ENCODE measurements around the gene KCNB1.

Gene KCNB1

DNA sequence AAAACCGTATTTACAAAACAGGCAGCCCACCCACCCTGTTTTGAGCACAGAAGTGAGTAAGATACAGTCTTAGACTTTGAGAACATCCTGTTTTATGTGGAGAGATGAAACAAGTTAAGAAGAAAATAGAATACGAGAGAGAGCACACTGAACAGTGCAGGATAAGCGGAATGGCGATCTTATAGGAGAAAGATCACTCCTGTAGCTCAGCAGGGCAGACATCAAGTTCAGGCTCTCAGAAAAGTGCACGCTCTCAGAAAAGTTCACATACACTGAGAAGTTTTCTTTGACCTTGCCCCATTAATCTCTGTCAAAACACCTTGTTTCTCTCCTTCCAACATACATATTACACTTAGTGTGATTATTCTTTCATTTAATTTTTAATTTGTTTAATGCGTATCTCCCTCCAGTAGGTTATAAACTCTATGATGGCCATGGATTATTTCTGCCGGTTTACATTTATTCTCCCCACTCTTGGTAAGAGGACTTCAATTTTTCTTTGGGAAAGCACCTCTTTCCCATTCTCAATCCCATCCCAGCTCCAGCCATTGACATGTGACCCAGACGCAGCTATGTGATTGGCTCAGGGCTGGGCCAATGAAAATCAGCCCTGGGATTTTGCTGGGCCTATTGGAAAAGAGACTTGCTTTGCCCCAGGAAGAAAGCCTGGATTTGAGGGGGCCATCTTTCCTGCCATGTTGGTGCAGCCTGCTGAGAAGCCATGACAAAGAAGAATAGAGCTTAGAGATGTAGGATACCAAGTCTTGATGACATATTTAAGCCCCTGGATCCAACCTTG lies 16.2 kb downstream of the KCNB1 start:
- no peak for DNase-seq

DNA sequence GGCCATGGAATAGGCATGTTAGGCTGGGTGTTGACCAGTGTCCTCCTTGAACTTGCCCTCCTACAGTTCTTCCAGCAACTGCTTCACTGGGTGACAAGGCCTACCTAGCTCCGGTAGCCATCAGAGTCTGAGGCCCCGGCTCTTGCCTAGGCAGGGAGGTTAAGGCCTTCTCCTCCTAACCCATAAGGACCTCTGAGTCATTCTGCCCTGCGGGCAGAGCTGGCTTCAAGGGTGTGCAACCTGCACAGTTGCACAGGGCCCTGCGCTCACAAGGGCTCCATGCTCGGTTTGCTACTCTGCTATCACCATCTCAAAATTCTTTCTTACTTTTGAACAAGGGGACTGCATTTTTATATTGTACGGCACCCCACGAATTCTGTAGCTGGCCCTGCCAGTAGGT lies 17.9 kb downstream of the KCNB1 start:
- no peak for DNase-seq

DNA sequence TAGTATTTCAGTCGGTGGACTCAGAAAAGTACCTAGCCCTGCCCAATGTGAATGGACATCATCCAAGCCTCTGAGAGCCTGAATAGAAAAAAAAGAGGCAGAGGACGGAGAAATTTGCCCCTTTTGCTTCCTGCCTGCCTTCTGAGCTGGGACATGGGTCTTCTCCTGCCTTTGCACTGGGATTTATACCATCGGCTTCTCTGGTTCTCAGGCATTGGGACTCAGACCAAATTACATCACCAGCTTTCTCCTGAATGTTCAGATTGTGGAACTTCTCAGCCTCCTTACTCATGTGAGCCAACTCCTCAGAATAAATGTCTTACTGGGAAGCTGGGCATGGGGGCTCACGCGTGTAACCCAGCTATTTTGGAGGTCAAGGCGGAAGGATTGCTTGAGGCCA lies 19.8 kb downstream of the KCNB1 start:
- no peak for DNase-seq

DNA sequence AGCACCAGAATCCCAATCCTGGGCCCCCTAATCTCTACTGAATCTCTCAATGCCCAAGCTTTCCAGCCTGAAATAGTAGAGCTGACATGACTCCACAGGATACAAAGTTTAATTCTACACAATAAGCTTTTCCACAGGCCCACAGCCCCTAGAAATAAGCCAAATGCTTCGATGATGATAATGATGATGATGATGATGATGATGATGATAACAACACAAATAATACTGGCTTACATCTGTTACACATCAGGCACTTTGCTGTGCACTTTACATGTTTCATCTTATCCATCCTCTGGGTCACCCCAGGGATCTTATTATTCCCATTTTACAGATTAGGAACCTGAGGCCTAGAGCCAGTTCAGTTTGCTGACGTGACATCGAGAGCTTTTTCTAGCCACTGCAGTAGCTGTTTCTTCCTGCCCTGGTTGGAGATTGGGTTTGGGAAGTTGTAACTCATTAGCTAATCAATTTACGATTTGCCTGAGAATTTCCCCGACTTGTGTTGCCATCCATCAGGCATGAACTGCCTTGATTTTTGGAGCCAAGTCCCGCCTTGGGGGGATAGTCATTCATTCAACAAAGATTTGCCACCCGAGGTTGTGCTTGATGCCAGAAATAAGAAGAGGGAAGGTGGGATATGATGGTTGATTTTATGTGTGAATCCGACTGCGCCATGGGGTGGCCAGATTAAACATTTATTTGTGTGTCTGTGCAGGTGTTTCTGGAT lies 20.4 kb downstream of the KCNB1 start:
- no peak for DNase-seq

DNA sequence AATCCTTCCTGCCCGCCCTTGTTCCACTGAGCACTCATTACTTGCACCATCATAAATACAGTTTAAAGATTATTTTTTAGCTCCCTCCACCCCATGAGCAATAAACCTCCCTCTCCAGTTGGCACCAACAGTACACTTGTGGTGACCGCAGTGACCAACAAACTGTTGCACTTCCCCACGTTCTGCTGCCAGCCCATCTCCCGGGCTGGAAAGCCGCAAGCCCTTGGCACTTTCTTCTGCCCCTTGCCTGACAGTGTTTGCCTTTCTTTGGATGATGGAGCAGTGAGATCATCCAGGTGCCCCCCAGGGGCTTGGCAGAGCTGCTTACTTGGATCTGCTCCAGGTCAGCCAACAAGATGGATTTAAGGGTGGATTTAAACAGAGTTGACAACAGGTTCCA lies 21.6 kb downstream of the KCNB1 start:
- DNase-seq = no peak

DNA sequence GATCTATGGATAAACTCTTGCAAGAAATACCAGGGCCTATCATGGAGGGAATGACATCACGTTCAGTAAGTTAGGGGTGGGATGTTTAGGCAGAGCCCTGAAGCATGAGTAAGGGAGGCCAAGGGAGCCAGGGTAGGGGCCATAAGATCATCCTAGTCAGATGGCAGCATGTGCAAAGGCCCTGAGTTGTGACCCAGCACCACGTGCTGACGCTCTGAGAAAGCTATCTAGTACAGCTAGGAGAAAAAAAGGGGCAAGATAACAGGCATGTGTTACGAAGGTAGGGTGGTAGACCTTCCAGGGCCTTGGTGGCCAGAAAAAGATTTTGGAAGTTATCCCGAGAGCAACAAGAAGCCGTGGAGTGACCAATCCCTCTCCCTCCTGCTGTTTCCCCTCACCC lies 22.3 kb downstream of the KCNB1 start:
- DNase-seq = no peak

DNA sequence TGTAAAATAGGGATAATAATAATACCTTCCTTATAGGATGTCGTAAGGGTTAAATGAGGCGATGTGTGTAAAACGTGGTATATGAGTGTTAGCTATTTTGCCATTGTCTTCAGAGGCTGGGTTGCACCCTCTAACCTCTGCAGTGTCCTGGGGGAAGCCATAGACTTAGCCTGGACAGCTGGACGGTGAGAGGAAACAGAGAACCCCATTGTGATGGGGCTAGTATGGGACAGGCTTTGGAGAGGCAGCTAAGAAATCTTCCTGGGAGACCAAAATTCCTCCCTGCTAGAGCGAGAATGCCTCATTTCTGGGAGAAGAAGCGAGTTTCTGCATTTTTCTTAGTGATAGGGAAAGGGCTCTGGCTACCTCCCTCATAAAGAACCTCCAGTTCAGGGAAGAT lies 22.8 kb downstream of the KCNB1 start:
- DNase-seq = no peak

DNA sequence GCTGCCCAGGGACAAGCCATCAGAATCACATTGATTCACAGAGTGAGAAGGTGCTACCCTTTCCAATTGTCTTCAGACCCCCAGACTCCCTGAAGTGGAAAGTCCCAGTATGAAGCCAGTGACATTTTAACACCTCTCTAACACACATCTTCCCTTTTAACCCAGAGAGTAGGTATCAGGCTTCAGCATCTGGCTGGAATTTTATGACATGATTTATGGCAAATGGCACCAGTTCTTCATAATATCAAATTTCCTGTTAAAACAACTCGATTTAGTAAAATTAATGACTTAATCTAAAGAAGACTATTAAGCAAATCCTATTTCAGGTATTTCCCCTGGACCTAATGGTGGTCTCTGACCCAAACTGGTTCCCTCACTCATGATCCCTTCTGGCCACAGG lies 25.0 kb downstream of the KCNB1 start:
- no peak for DNase-seq

DNA sequence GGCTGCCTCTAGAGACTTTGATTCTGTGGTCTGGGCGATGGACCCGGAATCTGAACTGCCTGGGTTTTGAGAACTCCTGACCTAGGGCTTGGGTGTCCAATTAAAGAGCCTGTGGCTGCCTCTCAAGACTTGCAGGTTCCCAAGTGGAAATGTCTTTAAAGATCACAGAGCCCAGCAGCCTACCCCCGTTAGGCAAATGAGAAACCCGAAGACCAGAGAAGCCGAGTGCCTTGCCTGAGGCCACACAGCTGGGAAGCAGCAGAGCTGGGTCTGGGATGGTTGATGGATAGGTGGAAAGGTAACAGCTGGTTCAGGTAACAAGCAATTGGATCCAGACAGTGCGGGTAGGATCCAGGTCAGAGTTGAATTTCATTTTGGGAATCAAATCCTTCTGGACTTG lies 25.8 kb downstream of the KCNB1 start:
- DNase-seq = no peak

DNA sequence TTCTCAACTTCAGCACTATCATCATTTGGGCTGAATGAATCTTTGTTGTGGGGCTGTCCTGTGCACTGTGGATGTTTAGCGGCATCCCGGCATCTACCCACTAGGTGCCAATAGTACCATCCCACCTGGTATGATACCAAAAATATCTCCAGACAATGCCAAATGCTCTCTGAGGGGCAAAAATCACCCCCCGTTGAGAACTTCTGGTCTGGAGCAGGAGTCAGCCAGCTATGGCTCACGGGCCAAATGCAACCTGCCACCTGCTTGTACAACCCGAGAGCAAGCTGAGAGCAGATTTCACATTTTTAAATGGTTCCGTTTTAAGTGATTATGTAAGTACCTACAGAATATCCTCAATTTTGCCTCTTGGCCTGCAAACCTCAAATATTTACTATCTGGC lies 26.8 kb downstream of the KCNB1 start:
- no peak for DNase-seq

DNA sequence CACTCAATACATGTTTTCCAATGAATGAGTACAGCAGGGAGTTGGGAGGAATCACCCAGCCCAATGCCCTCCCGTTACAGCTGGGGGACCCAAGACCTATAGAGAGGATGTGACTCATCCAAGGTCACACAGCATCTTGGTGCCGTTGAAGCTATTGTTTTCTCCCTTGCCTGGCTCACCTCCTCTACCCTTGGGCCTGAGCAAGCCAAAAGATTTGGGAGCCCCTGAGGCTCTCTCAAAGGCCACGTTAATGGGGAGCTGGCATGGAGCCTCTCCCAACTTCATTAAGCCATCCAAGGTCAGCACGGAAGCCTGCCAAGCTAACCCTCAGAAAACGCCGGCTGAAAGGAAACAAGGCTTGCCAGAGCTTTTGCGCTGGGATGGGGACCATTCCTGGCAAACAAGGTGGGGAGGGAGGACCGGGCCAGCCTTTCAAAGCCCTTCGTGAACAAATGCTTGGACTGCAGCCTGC lies 30.4 kb downstream of the KCNB1 start:
- no peak for DNase-seq

DNA sequence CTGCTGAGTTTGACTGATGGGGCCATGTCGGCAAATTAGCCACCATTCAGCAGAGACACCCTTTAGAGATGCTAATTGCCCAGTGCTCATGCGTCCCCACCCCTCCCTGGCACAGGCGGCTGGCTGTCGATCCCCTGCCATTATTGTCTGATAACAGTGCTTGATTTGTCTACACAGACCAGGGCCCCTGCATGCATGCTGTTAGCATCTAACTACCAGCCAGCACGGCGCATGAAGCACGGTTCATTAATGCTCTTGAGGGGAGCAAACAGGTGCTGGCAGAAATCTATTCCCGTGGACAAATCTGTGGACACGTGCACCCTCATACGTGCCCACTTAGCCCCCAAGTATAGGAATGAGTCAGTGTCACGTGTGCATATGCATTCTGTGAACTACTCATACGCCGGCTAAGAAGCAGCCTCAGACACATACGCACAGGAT lies 32.2 kb downstream of the KCNB1 start:
- DNase-seq = peak; percentile 51

DNA sequence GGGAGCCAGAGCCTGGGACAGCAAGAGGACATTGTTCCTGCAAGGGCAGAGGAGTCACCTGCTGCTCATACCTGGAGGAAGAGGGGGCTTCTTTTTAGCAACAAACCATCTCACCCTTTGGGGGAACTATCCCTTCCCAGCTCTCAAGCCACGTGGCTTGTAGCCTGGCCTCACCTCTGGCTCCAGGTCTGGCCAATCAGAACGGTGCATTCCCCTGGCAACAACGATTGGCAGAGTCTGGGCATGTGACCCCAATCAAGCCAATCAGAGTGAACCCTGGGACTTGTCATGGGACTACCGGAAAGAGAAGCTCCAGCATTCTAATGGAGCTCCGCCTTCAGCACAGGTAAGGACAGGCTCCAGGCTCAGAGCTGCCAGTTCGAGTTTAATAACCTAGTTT lies 33.6 kb downstream of the KCNB1 start:
- no peak for DNase-seq

DNA sequence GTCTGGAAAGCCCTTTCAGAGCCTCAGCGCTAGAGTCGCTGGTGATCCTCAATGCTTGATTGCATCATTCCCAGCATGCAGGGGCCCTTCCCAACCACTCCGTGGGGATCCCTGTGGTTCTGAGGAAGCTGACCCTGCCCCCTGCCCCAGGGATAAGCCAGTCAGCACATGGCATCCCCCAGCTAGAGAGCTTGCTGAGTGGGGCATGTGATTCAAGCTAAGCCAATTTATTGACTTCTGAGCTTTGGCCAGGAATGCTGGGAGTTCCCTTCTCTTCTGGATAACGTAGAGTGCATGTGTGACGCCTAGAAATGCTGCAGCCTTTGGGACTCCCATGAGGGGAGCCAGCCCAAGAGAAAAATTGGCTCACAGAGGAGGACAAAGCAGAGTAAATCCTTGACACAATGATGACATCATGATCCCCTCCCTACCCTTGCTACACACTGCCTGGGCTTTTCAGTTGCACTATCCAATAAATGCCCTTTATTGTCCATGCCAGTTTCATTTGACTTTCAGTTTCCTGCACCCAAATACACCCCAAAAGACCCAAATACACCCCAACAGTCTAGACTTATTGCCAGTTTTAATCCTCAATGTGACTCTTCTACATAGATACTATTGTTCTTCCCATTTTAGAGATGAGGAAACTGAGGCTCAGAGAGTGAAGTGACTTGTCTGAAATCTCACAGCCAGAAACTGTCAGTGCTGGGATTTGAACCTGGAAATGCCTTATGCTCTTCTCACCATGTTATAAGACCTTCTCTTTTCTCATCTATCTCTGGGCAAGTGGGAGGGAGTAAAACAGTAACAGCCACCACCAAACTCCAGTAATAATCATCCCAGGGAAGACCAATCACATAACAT lies 34.3 kb downstream of the KCNB1 start:
- DNase-seq = no peak

DNA sequence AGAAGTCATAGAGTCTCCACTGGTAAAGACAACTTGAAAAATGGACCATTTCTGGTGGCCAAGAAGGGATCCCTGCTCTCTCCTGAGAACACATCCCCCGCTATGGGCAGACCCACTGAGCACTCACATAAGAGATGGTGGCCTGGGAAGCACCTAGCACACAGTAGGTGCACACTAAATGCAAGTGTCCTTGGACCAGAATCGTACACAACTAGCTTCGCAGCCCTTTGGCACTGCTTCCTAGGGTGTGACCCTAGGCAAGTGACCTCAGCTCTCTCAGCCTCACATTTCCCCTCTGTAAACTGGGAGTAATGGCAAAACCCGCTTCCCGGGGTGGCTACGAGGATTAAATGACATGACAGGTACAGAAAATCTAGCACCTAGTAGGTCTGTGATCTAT lies 35.1 kb downstream of the KCNB1 start:
- no peak for DNase-seq

DNA sequence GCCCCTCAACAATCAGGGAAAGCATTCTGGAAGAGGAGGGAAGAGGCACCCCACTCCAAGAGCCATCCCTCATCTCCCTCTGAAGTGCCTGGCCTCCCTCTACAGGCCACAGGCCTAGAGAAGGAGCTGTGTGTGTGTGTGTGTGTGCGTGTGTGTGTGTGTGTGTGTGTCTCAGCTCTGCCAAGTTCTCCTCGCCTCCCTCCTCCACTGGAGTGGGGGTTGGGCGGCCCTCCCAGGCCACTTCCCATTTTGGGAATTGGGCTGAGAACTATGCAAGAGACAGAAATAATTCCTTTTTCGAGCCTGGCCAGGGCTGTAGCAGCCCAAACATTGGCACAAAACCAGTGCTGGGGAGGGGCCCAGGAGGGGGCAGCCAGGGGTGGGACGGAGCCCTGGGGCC lies 35.7 kb downstream of the KCNB1 start:
- DNase-seq = no peak

DNA sequence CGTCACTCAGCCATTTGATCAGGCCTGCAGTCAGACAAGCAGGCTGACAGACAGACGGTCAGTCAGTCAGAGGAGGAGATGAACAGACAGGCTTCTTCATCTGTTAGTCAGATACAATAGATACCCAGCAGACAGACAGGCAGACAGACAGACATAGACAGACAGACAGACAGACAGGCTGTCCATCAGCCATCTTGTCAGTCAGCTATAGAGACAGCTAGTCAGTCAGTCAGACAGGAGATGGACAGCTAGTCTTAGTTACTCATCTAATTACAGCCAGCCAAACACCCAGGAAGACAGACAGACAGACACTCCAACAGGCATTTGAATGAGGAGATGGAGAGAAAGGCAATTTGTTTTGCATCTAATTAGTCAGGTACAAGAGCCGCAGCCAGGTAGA lies 36.4 kb downstream of the KCNB1 start:
- no peak for DNase-seq

DNA sequence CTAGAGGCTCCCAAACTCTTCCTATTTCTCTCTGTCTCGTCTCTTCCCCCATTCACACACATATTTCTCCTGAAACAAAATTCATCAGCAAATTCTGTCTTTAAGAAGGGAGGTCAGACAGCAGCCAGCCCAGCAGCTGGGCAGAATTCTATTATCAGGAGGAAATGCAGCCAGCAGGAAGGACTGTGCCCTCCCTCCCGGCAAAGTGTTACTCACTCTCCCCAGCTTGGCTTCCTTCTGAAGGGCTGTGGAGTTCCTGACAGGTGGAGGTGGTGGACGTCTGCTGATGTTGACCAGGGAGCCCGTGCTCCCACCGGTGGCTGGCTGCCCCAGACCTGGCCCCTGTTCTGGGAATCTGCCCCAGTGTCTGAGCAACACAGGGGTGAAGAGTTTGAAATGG lies 37.3 kb downstream of the KCNB1 start:
- no peak for DNase-seq

DNA sequence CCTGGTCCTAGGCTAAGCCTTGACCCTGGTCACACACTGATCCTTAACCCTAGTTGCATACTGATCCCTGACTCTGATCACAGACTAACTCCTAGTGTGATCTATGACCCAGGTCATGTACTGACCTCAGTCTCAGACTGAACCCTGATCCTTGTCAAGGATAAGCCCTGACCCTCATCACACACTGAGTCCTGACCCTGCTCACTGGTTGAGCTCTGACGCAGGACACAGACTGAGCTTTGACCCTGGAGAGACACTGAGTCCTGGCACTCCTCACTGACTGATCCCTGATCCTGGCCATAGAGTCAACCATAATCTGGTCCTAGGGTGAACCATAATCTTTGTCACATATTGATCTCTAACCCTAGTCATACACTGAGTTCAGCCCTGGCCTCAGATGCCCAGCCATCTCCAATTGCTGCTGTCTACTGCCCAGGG lies 37.9 kb downstream of the KCNB1 start:
- no peak for DNase-seq

DNA sequence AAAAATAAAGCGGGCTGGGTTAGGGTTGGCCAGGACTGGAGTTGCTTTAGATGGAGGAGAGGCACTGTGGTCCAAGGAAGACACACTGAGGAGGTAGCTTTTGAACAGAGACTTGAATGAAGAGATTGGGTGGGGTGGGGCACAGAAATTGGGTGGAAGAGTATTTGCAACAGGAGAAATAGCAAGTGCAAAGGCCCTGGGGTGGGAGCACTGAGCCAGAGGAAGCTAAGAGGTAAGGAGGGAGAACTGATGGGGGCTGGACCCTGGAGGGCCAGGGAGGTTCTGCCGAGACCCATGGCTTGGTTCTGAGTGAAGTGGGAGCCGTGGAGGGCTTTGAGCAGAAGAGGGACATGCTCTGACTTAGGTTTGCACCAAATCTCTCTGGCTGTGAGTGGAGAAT lies 45.4 kb downstream of the KCNB1 start:
- DNase-seq = no peak

DNA sequence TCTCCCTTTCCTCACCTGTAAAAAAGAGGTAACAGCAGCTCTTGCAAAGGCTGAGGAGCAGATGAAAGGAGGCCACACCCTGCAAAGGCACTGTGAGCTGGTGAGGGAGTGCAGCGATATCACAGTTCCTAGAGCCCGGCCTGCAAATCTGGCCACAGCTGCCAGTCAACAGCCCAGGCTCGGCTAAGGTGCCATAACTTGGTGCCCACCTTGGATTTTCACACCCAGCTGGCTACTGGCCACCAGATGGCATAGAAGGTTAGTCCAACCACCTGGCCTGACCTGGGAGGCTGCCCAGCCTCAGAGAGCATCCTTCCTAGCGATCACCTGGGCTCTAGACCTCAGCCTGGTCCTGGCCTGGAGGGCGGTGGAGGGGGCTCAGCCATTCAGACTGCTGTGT lies 46.8 kb downstream of the KCNB1 start:
- DNase-seq = no peak

DNA sequence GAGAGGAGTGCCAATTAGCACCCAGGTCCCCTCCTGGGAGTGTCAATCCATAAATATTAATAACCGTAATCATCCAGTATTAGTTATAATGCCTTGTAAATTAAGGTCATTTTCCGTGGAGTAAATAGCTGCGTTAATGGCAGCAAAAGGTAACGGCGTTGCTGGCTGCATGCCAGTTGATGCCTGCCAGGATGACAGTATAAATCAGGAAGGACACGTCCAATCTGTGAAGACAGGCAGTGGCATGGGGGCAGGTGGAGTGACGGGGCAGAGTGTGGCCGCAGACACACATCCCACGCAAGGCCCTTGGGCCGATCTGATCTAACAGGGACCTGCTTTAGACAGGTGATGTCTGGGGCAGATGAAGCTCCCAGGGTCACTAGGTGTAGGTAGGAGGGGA lies 49.1 kb downstream of the KCNB1 start:
- peak; percentile 19 for DNase-seq

DNA sequence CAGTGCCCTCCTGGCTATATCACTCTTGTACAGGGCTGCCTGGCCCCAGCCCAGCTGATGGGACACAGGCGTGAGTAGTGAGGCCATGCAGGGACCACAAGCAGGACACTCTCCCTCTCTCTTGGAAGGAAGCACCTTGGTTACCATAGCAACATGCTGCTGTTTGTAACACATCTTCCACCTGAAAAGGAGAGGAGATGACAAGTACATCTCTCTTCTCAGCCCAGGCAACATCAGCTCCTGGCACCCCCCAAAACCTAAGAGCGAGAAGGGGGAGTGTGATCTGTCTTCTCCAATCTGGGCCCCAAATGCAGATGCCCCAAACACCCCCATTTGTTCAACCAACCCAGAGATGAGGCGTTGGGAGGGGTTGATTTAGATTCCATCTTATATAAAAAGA lies 49.9 kb downstream of the KCNB1 start:
- DNase-seq = no peak

DNA sequence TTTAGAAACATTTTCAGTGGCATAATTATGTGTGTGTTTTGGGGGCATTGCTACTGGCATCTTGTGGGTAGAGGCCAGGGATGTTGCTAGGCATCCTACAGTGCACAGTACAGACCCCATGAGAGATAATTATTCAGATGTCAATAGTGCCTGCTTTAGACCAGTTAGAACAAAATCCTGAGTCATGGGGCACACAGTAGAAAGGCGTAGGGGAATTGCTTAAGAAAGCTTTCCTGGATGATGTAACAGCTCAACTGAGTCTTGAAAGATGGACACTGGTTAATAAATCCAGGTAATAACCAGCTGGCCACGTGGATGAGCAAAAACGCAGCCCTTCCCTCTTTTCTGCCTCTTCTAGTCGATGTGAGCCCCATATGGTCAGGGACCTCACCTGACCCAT lies 51.1 kb downstream of the KCNB1 start:
- no peak for DNase-seq

Measured in NCI-H1436 (cell line).